HepG2 (cell line): Measurements from ENCODE around the gene TNN. TPM values are rescaled to one million over a fixed set of nuclear protein-coding genes. Genes with fewer than 3 reads are reported as not detected.

Experiments used
- ASH2L ChIP-seq: fragments of 300-600, 200-600 bp; sonication (generic); IDR thresholded peaks from 2 replicates; pipeline ENCODE4 v1.7.0; 2017; ENCODE audit warnings: low read depth, mild to moderate bottlenecking, moderate library complexity, mixed read lengths, low read length; ENCODE audit not compliant: insufficient read length
- ATM ChIP-seq: fragments of 450-650 bp; IDR thresholded peaks from 2 replicates; pipeline ENCODE4 v1.7.1; 2017; ENCODE audit warnings: mild to moderate bottlenecking, borderline replicate concordance
- FOXO1 ChIP-seq: sonication (generic); formaldehyde crosslinking; IDR thresholded peaks from 2 replicates; pipeline ENCODE4 v1.4.0; 2020; ENCODE audit warnings: missing genetic modification reagents
- NFIB ChIP-seq: sonication (generic); formaldehyde crosslinking; IDR thresholded peaks from 2 replicates; pipeline ENCODE4 v1.9.0; 2021; ENCODE audit warnings: missing genetic modification reagents, mild to moderate bottlenecking, borderline replicate concordance
- NR3C1 ChIP-seq: sonication (generic); formaldehyde crosslinking; IDR thresholded peaks from 2 replicates; pipeline ENCODE4 v1.4.0; 2020; ENCODE audit warnings: missing genetic modification reagents
- REPIN1 ChIP-seq: sonication (generic); formaldehyde crosslinking; IDR thresholded peaks from 2 replicates; pipeline ENCODE4 v1.8.0; 2022; ENCODE audit warnings: missing genetic modification reagents, low read depth, mild to moderate bottlenecking, borderline replicate concordance
- SOX13 ChIP-seq, 3 experiments: fragments of 450-650 bp in 1 of 3; sonication (generic) in 1 of 3; formaldehyde crosslinking in 1 of 3; IDR thresholded peaks in 2 of 3; conservative IDR thresholded peaks in 1 of 3; 2 replicates each; pipeline versions ENCODE4 v1.5.0 to v1.6.1; 2016 to 2020; ENCODE audit warnings: antibody characterized with exemption in 1 of 3, mild to moderate bottlenecking in 1 of 3, missing compliant biosample characterization in 1 of 3, missing genetic modification reagents in 1 of 3, moderate library complexity in 1 of 3
- ZIK1 ChIP-seq: sonication (generic); formaldehyde crosslinking; IDR thresholded peaks from 2 replicates; pipeline ENCODE4 v1.5.0; 2020; ENCODE audit warnings: mild to moderate bottlenecking, low read depth, missing genetic modification reagents, borderline replicate concordance
- ZKSCAN1 ChIP-seq: fragments of 150-350 bp; IDR thresholded peaks from 2 replicates; pipeline ENCODE4 v1.6.1; 2014; ENCODE audit warnings: low read length
- ZNF354B ChIP-seq: sonication (generic); formaldehyde crosslinking; IDR thresholded peaks from 2 replicates; pipeline ENCODE4 v1.8.0; 2022; ENCODE audit warnings: mild to moderate bottlenecking, missing genetic modification reagents
- polyA plus RNA-seq, 8 experiments: library from polyadenylated mRNA; depleted of rRNA in 3 of 8; stranded (reverse) in 7 of 8; unstranded in 1 of 8; fragments of >200 nt; fragmentation: Illumina TruSeq in 4 of 8; extraction: Trizol in 4 of 8; gene quantifications; 2 replicates each; pipeline versions ENCODE4 v1.2.1 to v1.2.3, GENCODE V29; 2011 to 2016; ENCODE audit warnings: low read depth in 4 of 8, missing spikeins in 1 of 8, mixed read lengths in 1 of 8; ENCODE audit not compliant: insufficient read depth in 1 of 8
- total RNA-seq, 5 experiments: library from RNA; depleted of rRNA; stranded (reverse); fragments of >200 nt; fragmentation: Illumina TruSeq; extraction: Trizol; gene quantifications; 2 replicates each; pipeline ENCODE4 v1.2.3, GENCODE V29; 2016; ENCODE audit warnings: low read depth in 1 of 5
- TF ChIP-seq, protein P1 (sequence below): sonication (generic); formaldehyde crosslinking; IDR thresholded peaks from 2 replicates; pipeline ENCODE4 v1.4.0; 2020; ENCODE audit warnings: missing genetic modification reagents
- TF ChIP-seq, protein P2 (sequence below): sonication (generic); formaldehyde crosslinking; IDR thresholded peaks from 2 replicates; pipeline ENCODE4 v1.4.0; 2020; ENCODE audit warnings: missing genetic modification reagents, mild to moderate bottlenecking, borderline replicate concordance
- TF ChIP-seq, protein P3 (sequence below): sonication (generic); formaldehyde crosslinking; IDR thresholded peaks from 2 replicates; pipeline ENCODE4 v1.8.0; 2022; ENCODE audit warnings: low read depth, missing genetic modification reagents
- TF ChIP-seq, protein P4 (sequence below): sonication (generic); formaldehyde crosslinking; IDR thresholded peaks from 2 replicates; pipeline ENCODE4 v1.5.0; 2020; ENCODE audit warnings: missing genetic modification reagents
- TF ChIP-seq, protein P5 (sequence below), 2 experiments: IDR thresholded peaks; 2 replicates each; pipeline ENCODE4 v1.6.1; 2011 to 2012; ENCODE audit warnings: low read length in 2 of 2, borderline replicate concordance in 1 of 2, low read depth in 1 of 2, mild to moderate bottlenecking in 1 of 2, moderate library complexity in 1 of 2
- TF ChIP-seq, protein P6 (sequence below): sonication (generic); formaldehyde crosslinking; IDR thresholded peaks from 2 replicates; pipeline ENCODE4 v1.4.0; 2020; ENCODE audit warnings: missing genetic modification reagents; ENCODE audit errors: not compliant biosample characterization

Gene TNN
- total and polyA plus RNA-seq, 2 of the 13 experiments (the other 11 are each of a cell fraction or from before 2014, with no cell fraction given), result not detected

DNA sequence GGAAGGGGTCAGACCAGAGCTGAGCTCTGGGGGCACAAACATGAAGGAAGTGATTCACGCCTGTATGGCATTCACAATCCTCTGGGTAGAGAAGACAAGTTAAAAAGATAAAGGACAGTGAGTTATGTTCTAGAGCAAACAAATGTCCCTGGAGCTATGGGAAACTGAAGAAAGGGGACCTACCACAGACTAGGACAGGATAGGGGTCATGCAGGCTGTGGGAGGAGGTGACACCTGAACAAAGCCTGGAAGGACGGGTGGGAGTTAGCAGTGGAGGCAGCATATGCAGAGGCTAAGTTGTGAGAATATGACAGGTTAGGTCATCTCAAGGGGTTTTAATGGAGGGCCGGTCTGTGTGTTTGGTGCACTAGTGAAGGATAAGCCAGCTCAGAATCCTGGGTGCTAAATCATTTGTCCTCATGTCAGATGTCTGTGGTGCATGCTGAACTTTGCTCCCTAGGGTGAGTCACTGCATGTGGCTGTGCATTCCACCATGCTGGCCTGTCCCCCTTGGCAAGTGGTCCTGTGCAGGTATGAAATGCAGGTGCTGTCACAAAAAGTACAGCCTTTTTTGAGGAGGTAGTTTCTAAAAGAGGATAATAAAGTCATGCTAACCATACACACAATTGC, 28.5 kb downstream of the TNN start (continued):
- TF ChIP-seq, protein P1, sequence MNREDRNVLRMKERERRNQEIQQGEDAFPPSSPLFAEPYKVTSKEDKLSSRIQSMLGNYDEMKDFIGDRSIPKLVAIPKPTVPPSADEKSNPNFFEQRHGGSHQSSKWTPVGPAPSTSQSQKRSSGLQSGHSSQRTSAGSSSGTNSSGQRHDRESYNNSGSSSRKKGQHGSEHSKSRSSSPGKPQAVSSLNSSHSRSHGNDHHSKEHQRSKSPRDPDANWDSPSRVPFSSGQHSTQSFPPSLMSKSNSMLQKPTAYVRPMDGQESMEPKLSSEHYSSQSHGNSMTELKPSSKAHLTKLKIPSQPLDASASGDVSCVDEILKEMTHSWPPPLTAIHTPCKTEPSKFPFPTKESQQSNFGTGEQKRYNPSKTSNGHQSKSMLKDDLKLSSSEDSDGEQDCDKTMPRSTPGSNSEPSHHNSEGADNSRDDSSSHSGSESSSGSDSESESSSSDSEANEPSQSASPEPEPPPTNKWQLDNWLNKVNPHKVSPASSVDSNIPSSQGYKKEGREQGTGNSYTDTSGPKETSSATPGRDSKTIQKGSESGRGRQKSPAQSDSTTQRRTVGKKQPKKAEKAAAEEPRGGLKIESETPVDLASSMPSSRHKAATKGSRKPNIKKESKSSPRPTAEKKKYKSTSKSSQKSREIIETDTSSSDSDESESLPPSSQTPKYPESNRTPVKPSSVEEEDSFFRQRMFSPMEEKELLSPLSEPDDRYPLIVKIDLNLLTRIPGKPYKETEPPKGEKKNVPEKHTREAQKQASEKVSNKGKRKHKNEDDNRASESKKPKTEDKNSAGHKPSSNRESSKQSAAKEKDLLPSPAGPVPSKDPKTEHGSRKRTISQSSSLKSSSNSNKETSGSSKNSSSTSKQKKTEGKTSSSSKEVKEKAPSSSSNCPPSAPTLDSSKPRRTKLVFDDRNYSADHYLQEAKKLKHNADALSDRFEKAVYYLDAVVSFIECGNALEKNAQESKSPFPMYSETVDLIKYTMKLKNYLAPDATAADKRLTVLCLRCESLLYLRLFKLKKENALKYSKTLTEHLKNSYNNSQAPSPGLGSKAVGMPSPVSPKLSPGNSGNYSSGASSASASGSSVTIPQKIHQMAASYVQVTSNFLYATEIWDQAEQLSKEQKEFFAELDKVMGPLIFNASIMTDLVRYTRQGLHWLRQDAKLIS (CRISPR knock-in tag), result no peak
- TF ChIP-seq, protein P2, sequence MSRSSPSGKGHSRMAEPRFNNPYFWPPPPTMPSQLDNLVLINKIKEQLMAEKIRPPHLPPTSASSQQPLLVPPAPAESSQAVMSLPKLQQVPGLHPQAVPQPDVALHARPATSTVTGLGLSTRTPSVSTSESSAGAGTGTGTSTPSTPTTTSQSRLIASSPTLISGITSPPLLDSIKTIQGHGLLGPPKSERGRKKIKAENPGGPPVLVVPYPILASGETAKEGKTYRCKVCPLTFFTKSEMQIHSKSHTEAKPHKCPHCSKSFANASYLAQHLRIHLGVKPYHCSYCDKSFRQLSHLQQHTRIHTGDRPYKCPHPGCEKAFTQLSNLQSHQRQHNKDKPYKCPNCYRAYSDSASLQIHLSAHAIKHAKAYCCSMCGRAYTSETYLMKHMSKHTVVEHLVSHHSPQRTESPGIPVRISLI (CRISPR knock-in tag), result no peak
- TF ChIP-seq REPIN1 (CRISPR knock-in tag), result no peak
- no peak for TF ChIP-seq ZKSCAN1
- TF ChIP-seq, protein P3, sequence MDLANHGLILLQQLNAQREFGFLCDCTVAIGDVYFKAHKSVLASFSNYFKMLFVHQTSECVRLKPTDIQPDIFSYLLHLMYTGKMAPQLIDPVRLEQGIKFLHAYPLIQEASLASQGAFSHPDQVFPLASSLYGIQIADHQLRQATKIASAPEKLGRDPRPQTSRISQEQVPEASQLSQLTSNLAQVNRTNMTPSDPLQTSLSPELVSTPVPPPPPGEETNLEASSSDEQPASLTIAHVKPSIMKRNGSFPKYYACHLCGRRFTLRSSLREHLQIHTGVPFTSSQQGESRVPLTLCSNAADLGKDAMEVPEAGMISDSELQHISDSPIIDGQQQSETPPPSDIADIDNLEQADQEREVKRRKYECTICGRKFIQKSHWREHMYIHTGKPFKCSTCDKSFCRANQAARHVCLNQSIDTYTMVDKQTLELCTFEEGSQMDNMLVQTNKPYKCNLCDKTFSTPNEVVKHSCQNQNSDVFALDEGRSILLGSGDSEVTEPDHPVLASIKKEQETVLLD, result no peak
- no peak for TF ChIP-seq ZIK1 (CRISPR knock-in tag)
- TF ChIP-seq, protein P4, sequence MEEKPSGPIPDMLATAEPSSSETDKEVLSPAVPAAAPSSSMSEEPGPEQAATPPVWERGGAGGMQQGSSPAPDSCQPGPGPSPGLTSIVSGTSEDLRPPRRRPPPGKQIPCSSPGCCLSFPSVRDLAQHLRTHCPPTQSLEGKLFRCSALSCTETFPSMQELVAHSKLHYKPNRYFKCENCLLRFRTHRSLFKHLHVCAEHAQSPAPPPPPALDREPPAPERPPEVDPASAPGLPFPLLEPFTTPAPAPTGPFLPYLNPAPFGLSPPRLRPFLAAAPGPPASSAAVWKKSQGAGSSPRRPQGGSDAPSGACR (CRISPR knock-in tag), result no peak
- TF ChIP-seq ZNF354B (CRISPR knock-in tag), result no peak
- no peak for TF ChIP-seq ATM
- no peak for TF ChIP-seq SOX13 (IDR thresholded peaks at IDR 0.05)
- TF ChIP-seq SOX13 (CRISPR knock-in tag; conservative IDR thresholded peaks at IDR 0.05 in 1 of 2, IDR thresholded peaks at IDR 0.05 in 1 of 2), result no peak
- TF ChIP-seq, protein P5, sequence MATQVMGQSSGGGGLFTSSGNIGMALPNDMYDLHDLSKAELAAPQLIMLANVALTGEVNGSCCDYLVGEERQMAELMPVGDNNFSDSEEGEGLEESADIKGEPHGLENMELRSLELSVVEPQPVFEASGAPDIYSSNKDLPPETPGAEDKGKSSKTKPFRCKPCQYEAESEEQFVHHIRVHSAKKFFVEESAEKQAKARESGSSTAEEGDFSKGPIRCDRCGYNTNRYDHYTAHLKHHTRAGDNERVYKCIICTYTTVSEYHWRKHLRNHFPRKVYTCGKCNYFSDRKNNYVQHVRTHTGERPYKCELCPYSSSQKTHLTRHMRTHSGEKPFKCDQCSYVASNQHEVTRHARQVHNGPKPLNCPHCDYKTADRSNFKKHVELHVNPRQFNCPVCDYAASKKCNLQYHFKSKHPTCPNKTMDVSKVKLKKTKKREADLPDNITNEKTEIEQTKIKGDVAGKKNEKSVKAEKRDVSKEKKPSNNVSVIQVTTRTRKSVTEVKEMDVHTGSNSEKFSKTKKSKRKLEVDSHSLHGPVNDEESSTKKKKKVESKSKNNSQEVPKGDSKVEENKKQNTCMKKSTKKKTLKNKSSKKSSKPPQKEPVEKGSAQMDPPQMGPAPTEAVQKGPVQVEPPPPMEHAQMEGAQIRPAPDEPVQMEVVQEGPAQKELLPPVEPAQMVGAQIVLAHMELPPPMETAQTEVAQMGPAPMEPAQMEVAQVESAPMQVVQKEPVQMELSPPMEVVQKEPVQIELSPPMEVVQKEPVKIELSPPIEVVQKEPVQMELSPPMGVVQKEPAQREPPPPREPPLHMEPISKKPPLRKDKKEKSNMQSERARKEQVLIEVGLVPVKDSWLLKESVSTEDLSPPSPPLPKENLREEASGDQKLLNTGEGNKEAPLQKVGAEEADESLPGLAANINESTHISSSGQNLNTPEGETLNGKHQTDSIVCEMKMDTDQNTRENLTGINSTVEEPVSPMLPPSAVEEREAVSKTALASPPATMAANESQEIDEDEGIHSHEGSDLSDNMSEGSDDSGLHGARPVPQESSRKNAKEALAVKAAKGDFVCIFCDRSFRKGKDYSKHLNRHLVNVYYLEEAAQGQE (IDR thresholded peaks at IDR 0.05; ENCODE audit: borderline replicate concordance in 1 of 2, low read depth in 1 of 2, low read length in 2 of 2), result no peak
- peak; percentile 29 for TF ChIP-seq ASH2L
- TF ChIP-seq FOXO1 (CRISPR knock-in tag), result 0 out of 2 replicates have a peak, but pooled peaks have one; percentile 6
- TF ChIP-seq NR3C1, result no peak
- no peak for TF ChIP-seq NFIB (CRISPR knock-in tag)
- TF ChIP-seq, protein P6, sequence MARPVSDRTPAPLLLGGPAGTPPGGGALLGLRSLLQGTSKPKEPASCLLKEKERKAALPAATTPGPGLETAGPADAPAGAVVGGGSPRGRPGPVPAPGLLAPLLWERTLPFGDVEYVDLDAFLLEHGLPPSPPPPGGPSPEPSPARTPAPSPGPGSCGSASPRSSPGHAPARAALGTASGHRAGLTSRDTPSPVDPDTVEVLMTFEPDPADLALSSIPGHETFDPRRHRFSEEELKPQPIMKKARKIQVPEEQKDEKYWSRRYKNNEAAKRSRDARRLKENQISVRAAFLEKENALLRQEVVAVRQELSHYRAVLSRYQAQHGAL (CRISPR knock-in tag), result no peak
